Activated B cell treated with CpG ODN at 0.5 μM for 24 hours (primary cell): ENCODE data around the gene CEP128. TPM values are rescaled to one million over a fixed set of nuclear protein-coding genes. Genes with fewer than 3 reads are reported as not detected.

Source experiments
- ATAC-seq: fragments of 200-7000 bp; cut with Tn5 transposase; one replicate; pipeline ENCODE4 v1.10.0; 2021; ENCODE audit warnings: low read depth, mild to moderate bottlenecking, moderate library complexity
- CTCF ChIA-PET: fragments of 350-600 bp; sonication (Branson Sonifier 250); formaldehyde crosslinking; loops from one replicate; lab custom pipeline; 2021; ENCODE audit warnings: antibody characterized with exemption; lab: Charles Lee
- POLR2A ChIA-PET: fragments of 350-600 bp; sonication (Branson Sonifier 250); formaldehyde crosslinking; loops from one replicate; lab custom pipeline; 2021; ENCODE audit warnings: antibody characterized with exemption; lab: Charles Lee
- DNase-seq: peaks from one replicate; pipeline ENCODE4 v3.0.0; 2022
- H3K27ac Mint-ChIP-seq: one replicate; pipeline ENCODE4 v1.8.0; 2020; ENCODE audit warnings: mixed read lengths
- H3K27me3 Mint-ChIP-seq: one replicate; pipeline ENCODE4 v1.8.0; 2021; ENCODE audit warnings: mixed read lengths
- H3K36me3 Mint-ChIP-seq: one replicate; pipeline ENCODE4 v1.8.0; 2021; ENCODE audit warnings: low read depth, mixed read lengths
- H3K4me1 Mint-ChIP-seq: one replicate; pipeline ENCODE4 v1.8.0; 2021; ENCODE audit warnings: mixed read lengths
- H3K4me3 Mint-ChIP-seq: one replicate; pipeline ENCODE4 v1.8.0; 2020; ENCODE audit warnings: mild to moderate bottlenecking, mixed read lengths
- H3K9me3 Mint-ChIP-seq: one replicate; pipeline ENCODE4 v1.8.0; 2020; ENCODE audit warnings: mixed read lengths
- CTCF ChIP-seq: fragments of 200-600 bp; IDR thresholded peaks from one replicate; pipeline ENCODE4 v1.8.0; 2022; ENCODE audit warnings: antibody characterized with exemption, mild to moderate bottlenecking
- intact Hi-C: fragments of 100-400 bp; cut with micrococcal nuclease; formaldehyde crosslinking; loops from one replicate; pipeline ENCODE4 v1.15.1; 2024
- total RNA-seq: library from RNA; stranded (reverse); gene quantifications from 2 replicates; pipeline ENCODE4 v1.2.3, GENCODE V29; 2022

Gene CEP128
- total RNA-seq, 1 donor from 2014 or later, result 25.0 TPM

- CTCF ChIA-PET, result no interaction called here
- Mint-ChIP-seq H3K4me3 (no peak overlapping the region), H3K27ac (no peak overlapping the region), H3K36me3 (peaks cover 4% of the 10 kb centered on the region), H3K9me3 (no peaks in the 10 kb centered on the region), H3K27me3 (no peaks in the 10 kb centered on the region), H3K4me1 (no peaks in the 10 kb centered on the region)
- no peak for ATAC-seq
- POLR2A ChIA-PET, result no interaction called here
- TF ChIP-seq CTCF, result no peak
- no peak for DNase-seq
- intact Hi-C loops, result no loop called here
Measured at GRCh38 chr14:80754696-80755095, 186.8 kb downstream of the CEP128 start.

GRCh38 chr14:80751285-80751684 lies 190.3 kb downstream of the CEP128 start:
- DNase-seq (no peak), ATAC-seq (no peak)
- no peaks in the 10 kb centered on the region for H3K4me1 Mint-ChIP-seq
- ChIA-PET CTCF (no interaction called here), POLR2A (no interaction called here)
- no peaks in the 10 kb centered on the region for H3K9me3 Mint-ChIP-seq
- H3K36me3 Mint-ChIP-seq, result peaks cover 2% of the 10 kb centered on the region
- intact Hi-C loops, result no loop called here
- no peaks in the 10 kb centered on the region for H3K27me3 Mint-ChIP-seq
- no peak overlapping the region for H3K4me3 Mint-ChIP-seq
- TF ChIP-seq CTCF, result no peak
- no peak overlapping the region for H3K27ac Mint-ChIP-seq

- DNase-seq, result no peak
- Mint-ChIP-seq H3K36me3 (no peaks in the 10 kb centered on the region), H3K9me3 (no peaks in the 10 kb centered on the region), H3K4me1 (no peaks in the 10 kb centered on the region), H3K27me3 (no peaks in the 10 kb centered on the region), H3K27ac (no peak overlapping the region), H3K4me3 (no peak overlapping the region)
- ChIA-PET POLR2A (no interaction called here), CTCF (no interaction called here)
- no peak for ATAC-seq
- intact Hi-C loops, result no loop called here
- TF ChIP-seq CTCF, result no peak
Measured at GRCh38 chr14:80726211-80726610, 215.3 kb downstream of the CEP128 start.

GRCh38 chr14:80718940-80719339 lies 222.6 kb downstream of the CEP128 start:
- DNase-seq, result no peak
- intact Hi-C loops, result no loop called here
- CTCF ChIA-PET, result no interaction called here
- H3K4me1 Mint-ChIP-seq, result peaks cover 2% of the 10 kb centered on the region
- ATAC-seq, result no peak
- TF ChIP-seq CTCF, result no peak
- POLR2A ChIA-PET, result no interaction called here
- no peak overlapping the region for H3K4me3 Mint-ChIP-seq
- H3K9me3 Mint-ChIP-seq, result no peaks in the 10 kb centered on the region
- H3K27ac Mint-ChIP-seq, result no peak overlapping the region
- H3K27me3 Mint-ChIP-seq, result no peaks in the 10 kb centered on the region
- H3K36me3 Mint-ChIP-seq, result no peaks in the 10 kb centered on the region

- ATAC-seq, result no peak
- Mint-ChIP-seq H3K4me3 (no peak overlapping the region), H3K36me3 (no peaks in the 10 kb centered on the region), H3K27ac (no peak overlapping the region), H3K4me1 (peaks cover 2% of the 10 kb centered on the region), H3K27me3 (no peaks in the 10 kb centered on the region), H3K9me3 (no peaks in the 10 kb centered on the region)
- POLR2A ChIA-PET, result no interaction called here
- no peak for TF ChIP-seq CTCF
- DNase-seq, result no peak
- intact Hi-C loops, result no loop called here
- CTCF ChIA-PET, result no interaction called here
Measured at GRCh38 chr14:80714474-80714873, 227.1 kb downstream of the CEP128 start.
